Hematopoietic multipotent progenitor cell (in vitro differentiated cells): Measurements from ENCODE around the gene ESRP2. TPM values are rescaled to one million over a fixed set of nuclear protein-coding genes. Genes with fewer than 3 reads are reported as not detected.

Experiments used
- DNase-seq, 3 donors: peaks; one replicate each; pipeline ENCODE4 v3.0.0-alpha.2; 2011 to 2015; ENCODE audit warnings: low read depth in 2 of 3, low spot score in 2 of 3
- total RNA-seq: library from RNA; depleted of rRNA; stranded (reverse); fragments of >200 nt; gene quantifications from one replicate; pipeline ENCODE4 v1.2.3, GENCODE V29; 2012

ESRP2 gene
- total RNA-seq, 1 donor = 0.27 TPM

- DNase-seq = peak in 2 of 3 donors; percentile 77 to 80
These were observed 28.5 kb upstream of the ESRP2 start, which contains the start of gene SLC7A6 for GRCh38 chr16:68264128-68265077. Gene SLC7A6 (plus strand): TSS chr16:68264526. CDS start chr16:68274727, 10,201 bp downstream.

DNA sequence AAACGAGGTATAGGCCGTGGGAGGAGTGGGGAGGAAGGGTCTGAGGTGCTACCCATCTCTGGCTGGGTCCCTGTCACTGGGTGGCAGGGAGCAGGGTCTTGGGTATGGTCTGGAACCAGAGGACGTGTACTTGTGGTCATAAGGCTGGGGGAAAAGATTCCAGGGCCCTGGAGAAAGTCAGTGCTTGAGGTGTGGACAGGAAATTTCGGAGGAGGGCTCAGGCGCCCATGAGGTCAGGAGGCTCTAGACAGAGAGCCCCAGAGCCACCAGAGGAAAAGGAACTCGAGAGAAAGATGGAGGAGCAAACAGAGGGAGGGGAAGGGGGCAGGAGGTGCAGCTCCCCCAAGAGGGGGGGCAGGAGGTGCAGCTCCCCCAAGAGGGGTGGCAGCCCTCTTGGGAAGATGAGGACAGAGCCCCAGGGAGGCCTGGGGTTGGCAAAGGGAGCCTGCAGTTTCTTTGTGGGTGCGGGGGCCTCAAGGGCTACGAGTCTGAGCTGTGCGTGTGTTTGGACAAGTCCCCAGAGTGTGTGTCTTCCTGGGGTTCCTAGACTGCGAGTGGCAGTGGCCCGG is 27.7 kb upstream of the ESRP2 start:
- no peak for DNase-seq

- no peak for DNase-seq
These were observed 23.3 kb upstream of the ESRP2 start for GRCh38 chr16:68259007-68259825.

DNA sequence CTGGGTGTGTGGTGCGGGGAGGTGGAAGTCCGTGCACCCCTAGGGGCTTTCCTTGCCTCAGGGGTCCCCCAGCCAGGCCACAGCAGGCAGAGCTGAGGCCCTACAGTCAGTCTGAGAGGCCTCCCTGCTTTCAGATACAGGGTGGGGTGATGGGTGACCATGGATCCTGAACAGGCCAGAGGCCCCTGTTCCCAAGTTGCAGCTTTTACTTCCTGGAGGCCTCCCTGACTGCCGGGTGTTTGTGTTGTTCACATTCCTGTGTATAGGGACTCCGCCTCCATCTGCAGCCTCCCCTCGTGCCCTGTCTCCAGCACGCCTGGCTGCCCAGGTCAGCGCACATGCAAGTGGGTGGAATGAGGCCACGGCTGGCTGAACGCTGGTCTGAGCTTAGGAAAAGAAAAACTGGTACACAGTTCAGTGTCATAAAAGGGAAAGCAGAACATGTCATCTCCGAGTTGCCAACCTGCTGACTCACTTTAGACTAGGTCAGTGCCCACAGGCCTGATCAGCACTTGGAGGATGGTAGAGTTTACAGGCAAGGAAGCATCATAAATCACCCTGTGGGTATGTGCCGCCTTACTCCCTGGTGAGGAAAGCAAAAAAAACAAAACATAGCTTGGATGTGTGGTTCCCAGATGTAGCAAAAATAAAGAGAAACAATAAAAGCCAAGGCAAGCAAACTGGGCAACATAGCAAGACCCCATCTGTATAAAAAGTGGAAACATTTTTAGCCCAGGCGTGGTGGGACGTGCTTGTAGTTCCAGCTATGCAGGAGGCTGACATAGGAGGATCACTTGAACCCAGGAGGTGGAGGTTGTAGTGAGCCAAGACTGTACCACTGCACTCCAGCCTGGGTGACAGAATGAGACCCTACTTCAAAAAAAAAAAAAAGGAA is 22.2 kb upstream of the ESRP2 start:
- DNase-seq = peak in 2 of 3 donors; percentile 86 to 96

DNA sequence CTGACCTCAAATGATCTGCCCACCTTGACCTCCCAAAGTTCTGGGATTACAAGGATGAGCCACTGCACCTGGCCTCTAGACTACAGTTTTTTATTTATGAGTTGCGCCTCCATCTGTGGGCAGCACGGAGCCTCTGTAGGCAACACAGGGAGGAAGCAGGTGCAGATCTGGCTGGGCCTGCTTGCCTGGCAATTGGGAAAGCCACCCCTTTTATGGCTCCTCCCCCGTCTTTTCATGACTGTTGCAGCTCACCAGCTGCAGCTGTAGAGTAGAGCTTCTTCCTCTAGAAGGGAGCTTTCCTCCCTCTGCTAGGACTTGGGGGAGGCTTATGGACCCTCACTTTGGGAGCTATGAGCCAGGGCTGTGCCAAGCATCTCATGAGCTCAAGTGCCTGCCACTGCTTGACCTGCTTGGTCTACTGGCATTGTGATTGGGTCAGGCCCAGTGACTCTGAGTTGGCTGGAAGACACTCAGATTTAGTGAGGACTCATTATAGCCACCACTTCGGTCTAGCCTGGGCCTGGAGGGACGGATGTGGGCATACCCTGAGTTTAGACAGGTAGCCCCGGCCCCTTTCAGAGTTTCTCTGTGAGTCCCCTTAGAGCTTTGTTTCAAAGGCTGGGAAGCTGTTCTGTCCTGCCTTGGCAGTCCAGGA is 21.5 kb upstream of the ESRP2 start:
- DNase-seq = peak in 2 of 3 donors; percentile 83 to 95

- no peak for DNase-seq
These were observed 19.8 kb upstream of the ESRP2 start for GRCh38 chr16:68255712-68256111.

DNA sequence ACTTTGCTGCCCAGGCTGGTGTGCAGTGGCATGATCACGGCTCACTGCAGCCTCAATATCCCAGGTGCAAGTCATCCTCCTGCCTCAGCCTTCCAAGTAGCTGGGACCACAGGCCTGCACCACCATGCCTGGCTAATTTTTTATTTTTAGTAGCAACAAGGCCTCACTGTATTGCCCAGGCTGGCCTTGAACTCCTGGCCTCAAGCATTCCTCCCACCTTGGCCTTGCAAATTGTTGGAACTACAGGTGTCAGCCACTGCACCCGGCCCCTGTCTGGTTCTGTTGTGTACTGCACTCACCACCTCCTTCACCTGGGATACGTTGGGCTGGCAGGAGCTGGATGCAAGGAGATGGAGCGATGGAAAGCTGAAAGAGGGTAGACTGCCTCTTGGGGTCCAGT is 17.8 kb upstream of the ESRP2 start:
- no peak for DNase-seq

- no peak for DNase-seq
These were observed 16.5 kb upstream of the ESRP2 start for GRCh38 chr16:68252383-68252782.

- no peak for DNase-seq
These were observed 15.9 kb upstream of the ESRP2 start for GRCh38 chr16:68251832-68252231.

GRCh38 chr16:68250951-68251350 is 15.0 kb upstream of the ESRP2 start:
- no peak for DNase-seq

GRCh38 chr16:68249371-68249770 is 13.4 kb upstream of the ESRP2 start:
- no peak for DNase-seq

DNA sequence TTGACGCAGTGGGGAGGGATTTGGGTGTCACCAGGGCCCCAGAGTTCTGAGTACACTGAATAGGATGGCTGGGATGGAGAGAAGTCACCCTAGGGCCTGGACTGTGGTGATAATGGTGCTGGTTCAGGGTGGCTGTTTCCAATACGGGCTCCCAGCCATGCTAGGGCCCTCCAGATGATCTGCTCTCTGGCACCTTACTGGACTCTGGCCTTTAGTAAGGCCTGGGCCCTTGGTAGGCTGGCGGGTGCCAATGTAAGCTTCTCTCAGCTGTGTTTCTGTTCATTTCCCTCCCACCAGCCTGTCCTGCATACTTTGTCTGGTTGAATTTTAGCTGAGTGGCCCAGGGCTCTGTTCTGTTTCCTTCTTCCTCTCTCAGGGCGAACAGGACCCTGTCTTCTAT is 12.0 kb upstream of the ESRP2 start:
- no peak for DNase-seq

DNA sequence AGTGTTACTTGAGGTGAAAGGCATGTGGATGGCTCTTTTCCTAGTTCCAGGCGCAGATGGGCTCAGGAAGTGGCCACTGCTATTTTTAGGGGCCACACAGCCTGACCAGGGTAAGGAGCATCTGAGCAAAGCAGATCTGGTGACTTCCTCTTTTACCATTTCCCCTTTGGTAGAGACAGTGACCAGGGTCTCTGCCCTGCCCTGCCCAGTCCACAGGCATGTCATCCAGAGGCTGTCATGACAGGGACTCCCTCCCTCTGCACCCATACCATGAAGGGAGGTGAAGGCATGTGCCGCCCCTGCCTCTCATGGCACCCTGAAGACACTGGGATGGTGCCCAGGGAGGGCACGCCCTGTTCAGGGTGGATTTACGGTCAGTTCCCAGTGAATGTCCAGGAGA is 11.5 kb upstream of the ESRP2 start:
- no peak for DNase-seq

DNA sequence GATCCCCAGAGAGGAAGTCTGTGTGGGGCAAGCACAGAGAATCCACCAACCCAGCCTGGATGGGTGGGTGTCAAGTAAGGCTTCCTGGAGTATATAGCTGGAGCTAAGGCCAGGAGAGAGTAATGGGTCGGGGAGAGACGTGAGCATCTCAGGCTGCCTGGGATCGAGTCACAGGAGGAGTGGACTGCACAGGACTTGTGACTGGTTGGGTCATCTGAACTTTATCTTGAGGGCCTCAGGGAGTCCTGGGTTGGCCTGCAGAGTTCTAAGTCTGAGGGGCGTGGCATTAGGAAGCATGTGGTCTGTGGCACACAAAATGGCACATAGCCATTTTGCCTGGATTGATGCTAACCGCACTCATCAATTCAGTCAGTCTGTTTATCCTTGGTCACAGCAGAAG is 10.7 kb upstream of the ESRP2 start:
- DNase-seq = no peak

GRCh38 chr16:68246121-68246520 is 10.2 kb upstream of the ESRP2 start:
- DNase-seq = no peak

GRCh38 chr16:68244903-68245853 is 9.3 kb upstream of the ESRP2 start, which contains the start of gene PLA2G15:
Gene PLA2G15 (plus strand): TSS chr16:68245373. CDS start chr16:68245427, 54 bp downstream.
- DNase-seq = peak; percentile 90 to 95 (median 93)

DNA sequence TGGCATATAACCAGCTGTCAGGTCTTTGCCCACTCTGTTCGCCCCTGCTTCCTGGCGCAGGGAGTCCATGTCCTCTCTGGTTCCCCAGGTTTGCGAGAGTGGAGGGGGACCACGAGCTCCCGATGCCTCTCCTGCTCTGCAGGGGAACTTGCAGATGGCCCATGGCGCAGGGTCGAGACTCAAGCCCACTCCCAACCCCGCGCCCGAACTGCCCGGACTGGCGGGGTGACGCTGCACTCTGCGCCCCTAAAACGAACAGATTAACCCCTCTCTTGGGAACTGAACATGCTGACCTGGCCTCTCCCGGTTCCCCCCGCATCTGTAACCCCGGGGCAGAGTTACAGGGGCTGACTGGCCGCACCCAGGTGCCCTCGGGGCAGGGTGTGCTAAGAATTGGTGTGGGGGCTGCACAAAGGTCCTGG is 8.6 kb upstream of the ESRP2 start:
- no peak for DNase-seq
